ELR (cell line): ENCODE results near the gene AFF2.
"Not testable (repeated sequence)": the region's sequence is repeated elsewhere in the genome, so short reads cannot be mapped to it uniquely, and the experiment has no call there.

Experiments
- DNase-seq: peaks from one replicate; pipeline ENCODE4 v3.0.0-alpha.2; 2015; ENCODE audit warnings: low read depth

Gene AFF2

DNA sequence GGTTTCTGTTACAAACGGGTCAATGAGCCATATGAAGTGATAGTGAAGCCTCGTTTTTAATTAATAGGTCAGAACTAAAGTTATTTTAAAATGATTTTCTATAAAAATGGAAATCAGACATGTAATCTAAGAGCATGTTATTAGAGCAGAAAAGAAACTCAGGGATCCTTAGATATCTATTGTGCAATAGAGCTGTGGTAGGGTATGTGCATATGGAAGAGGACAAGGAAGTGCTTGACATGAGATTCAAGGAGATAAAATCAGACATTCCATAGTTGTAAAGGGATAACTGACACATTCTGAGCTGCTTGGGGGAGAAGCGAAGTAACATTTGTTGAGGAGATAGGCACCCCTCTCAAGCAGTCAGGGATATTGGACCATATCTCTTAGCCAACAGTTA lies 143.0 kb downstream of the AFF2 start:
- DNase-seq, result no peak

DNA sequence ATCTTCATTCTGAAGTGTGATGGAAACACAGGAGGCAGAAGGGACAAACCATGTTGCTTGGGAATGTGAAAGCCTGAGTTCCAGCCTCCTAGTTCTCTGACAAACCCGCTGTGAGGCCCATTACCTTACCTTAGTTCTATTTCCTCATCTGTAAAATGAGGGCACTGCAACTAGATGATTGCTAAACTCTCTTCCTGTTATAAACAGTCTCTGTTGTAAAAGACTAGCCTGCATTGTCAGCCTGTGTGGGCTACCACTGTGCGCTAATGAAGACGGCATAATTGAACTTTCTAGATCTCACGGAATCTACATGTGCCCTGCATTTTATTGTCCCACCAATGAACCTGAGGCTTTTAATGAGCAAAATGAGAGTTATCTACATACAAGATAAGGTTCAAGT lies 147.2 kb downstream of the AFF2 start:
- no peak for DNase-seq

DNA sequence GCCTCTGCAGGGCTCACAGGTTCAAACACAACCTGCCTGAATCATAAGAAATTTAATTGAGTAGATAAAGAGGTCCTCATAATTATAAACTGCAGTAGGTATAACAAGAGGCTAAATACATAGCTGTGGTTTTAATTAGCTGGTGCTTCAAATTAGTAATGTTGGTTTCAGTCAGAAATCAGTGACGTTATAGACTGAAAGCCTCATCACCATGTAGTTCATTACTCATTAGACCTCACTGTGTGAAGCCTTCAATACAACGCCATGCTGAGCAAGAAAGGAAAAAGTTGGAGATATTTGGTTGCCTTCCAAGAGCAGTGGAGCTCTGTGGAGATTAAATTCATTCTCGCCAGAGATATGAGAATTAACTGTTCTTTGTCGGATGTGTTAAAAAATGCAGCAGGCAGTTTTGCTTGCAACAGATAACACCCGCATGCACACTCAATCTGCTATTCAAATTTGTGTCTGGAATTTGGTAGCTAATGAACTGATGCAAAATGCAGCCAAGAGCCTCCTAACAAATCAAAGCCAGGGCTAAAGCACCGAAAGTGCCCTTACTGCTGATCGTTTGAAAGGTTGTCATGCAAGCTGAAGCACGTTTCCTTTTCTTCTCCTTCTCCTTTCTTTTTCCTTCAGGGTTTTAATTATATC lies 148.9 kb downstream of the AFF2 start:
- no peak for DNase-seq

DNA sequence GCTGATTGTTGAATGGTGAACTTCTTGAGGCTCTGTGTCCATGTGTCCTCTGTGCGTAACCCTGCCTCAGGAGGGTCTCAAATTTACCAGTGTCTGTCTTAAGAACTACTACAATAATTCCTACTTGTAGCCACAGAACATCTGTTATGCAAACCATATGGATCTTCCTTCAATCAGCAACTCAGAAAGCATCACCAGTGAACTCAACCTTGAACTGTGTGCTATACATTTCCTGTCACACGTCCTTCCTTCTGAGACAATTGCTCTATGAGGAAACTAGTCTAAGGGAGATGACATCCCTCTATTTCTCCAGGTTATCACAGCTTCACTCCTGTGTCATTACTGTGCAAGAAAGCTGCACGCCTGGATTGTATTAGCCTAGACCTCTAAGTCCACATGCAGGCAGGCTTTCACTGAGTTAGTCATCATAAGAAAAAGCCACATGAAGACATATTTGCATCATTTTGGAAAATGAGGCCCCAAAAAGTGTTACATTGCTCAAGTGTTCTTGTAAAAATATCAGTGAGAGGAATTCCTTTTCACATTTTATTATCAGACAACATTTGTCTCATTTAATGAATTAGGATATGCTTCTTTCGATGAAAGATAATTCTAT lies 157.8 kb downstream of the AFF2 start:
- DNase-seq, result no peak

DNA sequence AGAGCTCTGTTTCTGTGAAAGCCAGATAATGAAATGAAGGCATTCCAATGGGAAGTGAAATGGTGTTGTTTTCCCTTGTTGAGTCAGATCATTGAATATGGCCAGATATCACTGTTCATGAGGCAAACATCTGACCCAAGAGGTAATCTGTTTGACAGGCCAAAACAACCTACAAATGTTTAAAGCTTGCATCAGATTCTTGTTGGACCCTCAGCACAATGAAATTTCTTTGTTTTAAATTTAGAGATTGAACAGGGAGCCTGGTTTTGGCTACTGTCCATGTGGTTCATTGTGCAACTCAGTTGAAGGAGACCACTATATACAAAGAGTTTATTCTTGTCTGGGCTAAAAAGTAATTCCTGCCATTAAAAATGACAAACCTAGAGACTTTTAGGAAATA lies 159.1 kb downstream of the AFF2 start:
- no peak for DNase-seq

DNA sequence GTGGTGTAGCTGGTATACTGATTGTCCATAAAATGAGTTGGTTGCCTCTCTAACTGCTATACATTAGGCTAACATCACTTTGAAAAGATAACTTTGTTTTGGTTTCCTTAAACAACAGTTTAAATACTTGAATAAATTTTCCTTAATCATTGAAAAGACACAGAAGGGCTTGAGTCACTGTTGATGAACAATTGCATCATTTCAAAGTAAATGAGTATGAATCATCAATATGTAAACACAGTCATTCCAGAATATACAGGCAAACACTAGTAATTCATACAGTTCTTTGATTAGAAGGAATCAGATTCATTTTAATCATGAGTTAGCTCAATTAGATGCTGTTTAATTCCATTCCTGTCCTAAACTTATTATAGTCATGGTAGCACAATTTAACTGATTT lies 160.6 kb downstream of the AFF2 start:
- DNase-seq, result no peak

DNA sequence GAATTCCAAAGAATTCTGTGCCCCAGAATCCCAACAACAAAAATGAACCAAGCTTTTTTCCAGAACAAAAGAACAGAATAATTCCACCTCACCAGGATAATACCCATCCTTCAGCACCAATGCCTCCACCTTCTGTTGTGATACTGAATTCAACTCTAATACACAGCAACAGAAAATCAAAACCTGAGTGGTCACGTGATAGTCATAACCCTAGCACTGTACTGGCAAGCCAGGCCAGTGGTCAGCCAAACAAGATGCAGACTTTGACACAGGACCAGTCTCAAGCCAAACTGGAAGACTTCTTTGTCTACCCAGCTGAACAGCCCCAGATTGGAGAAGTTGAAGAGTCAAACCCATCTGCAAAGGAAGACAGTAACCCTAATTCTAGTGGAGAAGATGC lies 161.6 kb downstream of the AFF2 start:
- DNase-seq, result no peak

DNA sequence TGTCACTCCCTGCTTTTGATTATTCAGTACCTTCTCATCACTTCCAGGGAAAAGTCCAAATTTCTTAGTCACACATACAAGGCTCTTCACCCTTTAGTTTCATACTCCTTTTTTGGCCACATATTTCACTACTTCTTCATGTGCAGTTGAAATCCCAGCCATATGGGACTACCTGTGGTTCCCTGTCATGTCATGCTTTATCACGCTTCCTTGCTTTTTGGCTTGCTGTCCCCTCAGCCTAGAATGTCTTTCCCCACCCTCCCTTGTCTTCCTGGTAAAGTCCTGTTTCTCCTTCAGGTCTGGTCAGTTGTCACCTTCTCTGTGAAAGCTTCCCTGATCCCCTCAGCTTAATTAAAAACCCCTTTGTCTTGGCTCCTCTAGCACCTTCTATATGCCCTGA lies 163.8 kb downstream of the AFF2 start:
- no peak for DNase-seq

DNA sequence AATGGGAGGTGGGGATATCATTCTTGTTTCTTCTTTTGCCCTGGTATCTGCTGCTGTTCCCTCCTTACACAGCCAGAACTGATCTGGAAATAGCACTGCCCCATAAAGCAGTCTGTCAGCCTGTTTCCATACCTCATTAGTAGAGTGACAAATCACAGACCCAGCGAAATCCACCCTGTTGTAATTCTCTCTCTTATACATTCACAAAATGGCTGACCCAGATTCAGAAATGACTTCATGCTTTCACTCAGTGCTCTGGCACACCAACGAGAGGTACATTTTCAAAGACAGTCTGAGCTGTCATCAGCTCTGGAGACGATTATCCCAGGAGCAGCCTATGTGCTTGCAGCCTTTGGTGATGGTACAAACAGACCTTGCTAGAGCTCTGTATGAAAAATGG lies 164.6 kb downstream of the AFF2 start:
- no peak for DNase-seq

DNA sequence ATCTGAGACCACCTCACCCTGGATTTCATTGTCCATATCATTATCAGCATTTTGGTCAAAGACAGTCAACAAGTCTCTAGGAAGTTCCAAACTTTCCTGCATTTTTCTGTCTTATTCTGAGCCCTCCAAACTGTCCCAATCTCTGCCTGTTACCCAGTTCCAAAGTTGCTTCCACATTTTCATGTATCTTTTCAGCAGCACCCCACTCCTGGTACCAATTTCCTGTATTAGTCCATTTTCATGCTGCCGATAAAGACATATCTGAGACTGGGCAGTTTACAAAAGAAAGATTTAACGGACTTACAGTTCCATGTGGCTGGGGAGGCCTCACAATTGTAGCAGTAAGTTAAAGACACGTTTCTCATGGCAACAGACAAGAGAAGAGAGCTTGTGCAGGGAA lies 168.8 kb downstream of the AFF2 start:
- not testable (repeated sequence) for DNase-seq

DNA sequence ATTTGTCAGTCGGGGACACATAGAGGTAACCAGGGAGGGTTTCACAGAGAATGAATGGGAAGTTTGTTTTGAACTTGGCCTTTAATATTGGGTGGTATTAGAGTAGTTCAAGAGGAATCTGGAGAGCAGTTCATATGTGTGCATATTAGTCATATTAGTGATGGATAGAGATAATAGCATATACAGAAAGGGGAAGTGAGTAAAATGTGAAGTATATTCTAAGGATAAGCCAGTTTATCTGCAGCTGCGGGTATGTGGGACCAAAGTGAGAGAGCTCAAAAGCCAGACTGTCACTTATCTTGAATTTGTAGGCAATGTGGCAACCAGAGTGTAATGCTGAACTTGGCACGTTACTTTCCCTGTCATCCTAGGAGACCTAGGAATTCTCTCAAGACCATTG lies 169.9 kb downstream of the AFF2 start:
- no peak for DNase-seq

DNA sequence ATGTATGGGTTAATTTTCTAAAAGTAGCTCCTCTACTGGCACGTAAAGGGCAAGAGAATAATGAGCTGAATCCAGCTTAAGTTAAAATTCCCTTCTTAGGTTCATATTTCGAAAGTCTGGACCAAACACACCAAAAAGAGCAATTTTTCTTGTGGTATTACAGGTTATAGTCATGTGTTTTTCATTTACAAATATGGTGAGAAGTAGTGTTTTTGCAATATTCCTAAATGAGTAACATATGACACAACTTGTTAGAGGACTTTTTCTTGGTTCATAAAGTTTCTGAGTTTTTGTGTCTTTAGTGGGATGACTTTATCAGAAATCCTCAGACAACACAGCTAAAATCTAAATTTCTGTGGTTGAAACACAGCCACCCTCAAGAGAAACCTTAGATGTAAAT lies 172.1 kb downstream of the AFF2 start:
- DNase-seq, result no peak

DNA sequence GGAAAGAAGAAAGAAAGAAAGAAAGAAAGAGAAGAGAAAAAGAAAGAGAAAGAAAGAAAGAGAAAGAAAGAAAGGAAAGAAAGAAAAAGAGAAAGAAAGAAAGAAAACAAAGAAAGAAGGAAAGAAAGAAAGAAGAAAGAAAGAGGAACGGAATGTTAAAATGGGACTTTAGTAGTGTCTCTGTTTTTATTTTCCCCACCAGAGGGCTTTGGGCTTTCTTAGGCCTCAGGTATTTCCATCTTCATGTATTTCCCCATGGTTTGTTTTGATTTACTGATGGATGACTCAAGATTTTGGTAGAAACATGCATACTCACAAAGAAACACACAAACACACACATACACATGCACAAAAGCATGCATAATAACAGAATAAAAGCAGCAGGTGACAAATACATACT lies 181.2 kb downstream of the AFF2 start:
- no peak for DNase-seq

DNA sequence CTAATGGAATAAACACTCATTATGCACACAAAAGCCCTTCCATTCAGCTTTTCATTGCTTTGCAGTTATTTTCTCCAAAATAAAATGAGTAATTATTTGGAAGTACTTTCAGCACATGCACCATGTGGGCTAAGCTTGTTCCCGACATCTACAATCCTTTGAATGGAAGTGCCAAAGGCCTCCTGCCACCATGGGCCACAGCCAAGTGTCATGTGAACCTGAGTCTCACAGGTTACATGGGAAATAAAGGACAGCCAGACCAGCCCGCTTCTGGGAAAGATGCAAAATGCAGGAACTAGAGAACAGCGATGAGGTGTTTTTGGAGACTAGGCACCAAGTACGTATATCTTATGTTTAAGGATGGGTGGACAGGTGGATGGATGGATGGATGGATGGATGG lies 181.8 kb downstream of the AFF2 start:
- no peak for DNase-seq

DNA sequence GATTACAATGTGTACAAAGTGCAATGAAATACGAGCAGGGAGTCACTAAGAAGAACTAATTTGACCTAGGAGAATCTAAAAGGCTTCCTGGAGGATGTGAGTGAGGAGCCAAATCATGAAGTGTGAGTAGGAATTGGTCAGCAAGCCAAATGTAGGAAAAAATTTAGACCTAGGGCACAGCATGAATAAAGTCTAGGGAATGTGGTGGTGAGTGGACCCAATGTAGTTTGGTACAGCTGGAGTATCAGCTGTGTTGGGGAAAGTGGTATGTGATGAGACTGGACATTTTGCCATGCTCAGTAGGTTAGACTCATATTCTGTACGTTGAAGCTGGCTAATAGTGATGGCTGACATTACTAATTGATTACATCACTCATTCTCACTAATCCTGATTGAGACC lies 191.0 kb downstream of the AFF2 start:
- DNase-seq, result no peak

DNA sequence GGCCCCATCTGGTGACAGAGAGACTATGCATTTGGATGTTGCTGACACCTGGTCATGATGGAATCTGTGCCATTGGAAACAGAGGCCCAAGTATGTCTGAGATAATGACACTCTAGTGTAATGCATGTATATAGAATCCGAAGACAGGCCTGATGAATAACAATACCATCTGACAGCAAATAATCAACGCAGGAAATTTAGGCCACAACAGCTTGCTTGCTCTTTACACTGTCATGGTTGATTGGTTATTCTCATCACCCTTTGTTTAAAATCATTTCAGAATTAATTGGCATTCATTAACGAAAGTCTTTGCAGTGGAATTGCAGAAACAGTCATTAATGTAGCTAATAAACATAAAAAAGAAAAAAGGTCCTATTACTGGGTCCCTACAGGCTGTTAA lies 194.8 kb downstream of the AFF2 start:
- no peak for DNase-seq

DNA sequence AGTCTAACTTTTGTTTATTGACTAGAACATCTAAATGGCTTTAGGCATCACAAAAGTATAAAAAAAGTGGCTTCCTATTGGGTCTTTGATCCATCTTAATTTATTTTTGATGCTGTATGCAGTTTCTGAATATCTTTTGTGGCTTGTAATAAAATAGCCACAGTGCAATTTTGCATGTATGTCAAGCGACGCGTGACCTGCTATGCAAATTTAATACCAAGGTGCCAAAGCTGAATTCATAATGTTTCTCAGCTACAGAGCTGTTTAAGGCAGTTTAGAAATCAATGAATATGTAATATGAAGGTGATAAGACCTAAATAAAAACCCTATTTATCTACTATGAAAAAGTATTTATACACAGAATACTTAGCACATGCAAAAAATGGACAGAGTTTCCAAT lies 197.8 kb downstream of the AFF2 start:
- no peak for DNase-seq

DNA sequence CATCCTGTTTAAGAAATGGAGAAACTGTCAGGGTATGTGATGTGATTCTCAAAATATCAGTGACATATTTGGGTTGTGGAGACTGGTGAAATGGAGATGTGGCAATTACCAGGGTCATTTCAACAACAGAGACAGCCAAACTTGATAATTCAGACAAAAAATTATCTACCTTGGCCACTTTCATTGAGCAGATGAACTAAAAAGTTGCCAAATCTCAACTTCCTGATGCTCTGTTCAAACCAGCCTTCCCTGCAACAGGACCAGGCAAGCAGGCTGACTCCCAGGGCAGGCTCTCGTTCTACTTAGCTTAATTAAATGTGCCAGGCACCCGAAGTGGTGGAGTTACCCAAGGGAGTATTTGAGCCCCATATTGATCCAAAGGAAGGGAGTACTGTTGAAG lies 199.6 kb downstream of the AFF2 start:
- no peak for DNase-seq

DNA sequence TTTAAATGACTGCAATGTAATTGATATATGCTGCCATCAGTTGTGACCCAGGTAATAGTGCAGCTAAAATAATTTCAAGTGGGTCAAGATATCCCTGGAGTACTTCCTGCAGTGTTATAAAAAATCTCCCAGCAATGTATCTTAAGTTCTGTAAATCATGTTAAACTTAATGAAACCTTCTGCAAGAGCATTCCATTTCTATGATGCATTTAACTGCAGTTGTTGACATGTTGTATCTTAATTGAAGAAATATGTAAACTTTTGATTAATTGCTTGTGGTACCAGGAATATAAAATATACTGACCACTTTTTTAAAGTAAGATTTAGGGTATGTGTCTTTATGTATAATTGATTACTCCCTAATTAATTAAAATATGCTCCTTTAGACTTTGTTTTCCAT lies 213.6 kb downstream of the AFF2 start:
- no peak for DNase-seq

DNA sequence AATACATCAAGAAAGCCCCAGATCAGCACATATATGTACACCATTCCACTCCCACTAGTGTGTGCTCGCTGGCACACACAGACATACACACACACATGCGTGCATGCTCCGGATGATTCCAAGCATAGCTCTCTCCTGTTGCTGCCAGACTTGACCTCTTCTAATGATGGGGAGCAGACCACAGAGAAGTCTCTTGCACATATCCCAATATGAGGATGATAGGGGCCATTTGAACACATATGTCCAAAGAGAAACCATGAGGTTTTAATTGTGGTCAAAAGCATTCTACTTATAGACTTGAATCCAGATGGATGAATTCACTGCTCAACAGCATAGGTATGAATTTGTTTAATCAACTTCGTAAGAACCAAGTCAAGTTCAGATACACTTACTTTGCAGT lies 214.9 kb downstream of the AFF2 start:
- no peak for DNase-seq

DNA sequence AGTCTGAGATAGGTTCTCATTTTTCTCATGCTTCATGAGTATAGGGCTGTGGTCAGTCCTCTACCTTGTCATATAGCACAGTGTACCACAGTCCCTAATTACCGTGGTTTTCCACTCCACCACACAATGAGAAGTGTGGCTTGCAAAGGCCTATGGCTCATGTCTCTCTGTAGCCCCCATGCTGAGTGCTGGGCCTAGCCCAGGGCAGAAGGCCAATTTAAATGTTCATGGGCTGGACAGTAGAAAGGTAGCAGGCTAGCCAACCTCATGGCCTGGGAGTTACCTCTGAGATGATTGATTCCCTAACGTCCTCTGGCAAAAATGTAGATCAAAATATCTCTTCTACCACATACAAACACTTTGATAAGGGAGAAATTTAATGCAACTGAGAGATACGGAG lies 222.5 kb downstream of the AFF2 start:
- DNase-seq, result no peak

DNA sequence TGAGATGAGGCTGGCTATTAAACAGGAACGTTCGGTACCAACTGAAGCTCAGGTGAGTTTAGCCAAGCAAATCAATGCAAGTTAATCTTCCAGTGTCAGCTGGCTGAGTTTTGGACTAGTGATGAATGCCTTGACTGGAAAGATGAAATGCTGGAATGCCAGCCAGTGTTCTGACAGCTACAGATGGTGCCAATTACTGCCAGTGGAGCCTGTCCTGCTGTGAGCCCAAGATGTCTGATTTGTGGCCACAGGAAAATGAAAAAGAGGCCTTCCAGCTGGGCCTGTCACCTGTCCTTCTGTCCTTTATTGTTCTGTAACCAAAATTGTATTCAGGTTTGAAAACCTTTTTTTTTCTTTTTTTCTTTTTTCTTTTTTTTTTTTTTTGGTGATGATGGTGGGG lies 223.1 kb downstream of the AFF2 start:
- no peak for DNase-seq

DNA sequence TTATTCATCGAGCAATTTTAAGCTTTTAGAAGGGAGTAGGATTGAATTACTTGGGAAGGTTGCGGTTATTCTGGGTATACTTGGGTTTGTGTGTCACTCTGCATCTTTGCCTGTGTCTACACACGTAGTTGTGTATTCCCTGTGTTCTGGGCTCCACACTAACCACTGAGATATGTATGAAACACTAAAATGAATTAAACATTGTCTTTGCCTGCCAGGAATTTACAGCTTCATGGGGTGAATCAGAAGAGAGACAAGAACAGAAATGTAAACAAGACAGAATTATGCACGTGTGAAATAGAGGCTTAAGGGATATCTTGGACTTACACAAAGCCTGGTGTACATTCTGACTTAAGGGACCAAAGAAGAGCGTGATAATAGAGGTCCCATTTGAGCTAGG lies 228.5 kb downstream of the AFF2 start:
- no peak for DNase-seq

DNA sequence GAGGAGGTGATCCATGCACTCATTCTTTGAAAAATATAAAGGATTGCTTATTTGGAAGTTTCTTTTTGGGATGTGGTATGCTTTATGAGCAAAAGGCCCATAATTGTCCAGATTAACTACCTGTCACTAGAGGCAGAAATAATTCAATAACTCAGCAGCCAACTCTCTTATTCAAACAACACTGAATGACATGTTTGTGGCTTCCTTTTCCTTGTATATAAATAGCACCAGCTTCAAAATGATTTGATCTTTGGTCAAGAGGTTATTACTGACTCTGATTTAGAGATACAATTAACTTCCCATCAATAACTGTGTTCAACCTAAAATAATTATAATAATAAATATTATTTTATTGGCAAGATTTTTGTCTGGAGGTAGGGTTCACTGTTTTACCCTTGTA lies 232.3 kb downstream of the AFF2 start:
- no peak for DNase-seq

DNA sequence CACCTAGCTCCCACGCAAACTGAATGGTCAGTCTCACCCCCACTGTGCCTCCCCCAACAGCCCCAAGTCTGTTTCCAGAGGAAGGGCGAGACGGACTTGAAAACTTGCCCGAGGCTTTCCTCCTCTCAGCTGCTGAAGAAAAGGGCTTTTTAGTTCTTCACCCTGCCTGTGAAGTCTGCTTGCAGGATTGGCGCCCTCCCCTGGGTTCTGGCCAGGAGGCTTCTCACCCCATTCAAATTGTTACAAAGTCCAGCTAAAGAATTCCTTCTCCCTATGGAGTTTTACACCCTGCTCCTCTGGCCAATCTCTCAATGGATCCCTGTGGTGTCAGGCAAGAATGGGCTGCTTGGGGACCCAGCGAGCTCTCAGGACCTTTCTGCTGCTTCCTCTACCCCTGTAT lies 241.0 kb downstream of the AFF2 start:
- no peak for DNase-seq
